ENCODE data around the gene CLGN. TPM values are rescaled to one million over a fixed set of nuclear protein-coding genes. Genes with fewer than 3 reads are reported as not detected.

The CLGN gene
- total and polyA plus RNA-seq, 2 of the 13 experiments (the other 11 are each of a cell fraction or from before 2014, with no cell fraction given) = 7.2 to 17.0 TPM

DNA sequence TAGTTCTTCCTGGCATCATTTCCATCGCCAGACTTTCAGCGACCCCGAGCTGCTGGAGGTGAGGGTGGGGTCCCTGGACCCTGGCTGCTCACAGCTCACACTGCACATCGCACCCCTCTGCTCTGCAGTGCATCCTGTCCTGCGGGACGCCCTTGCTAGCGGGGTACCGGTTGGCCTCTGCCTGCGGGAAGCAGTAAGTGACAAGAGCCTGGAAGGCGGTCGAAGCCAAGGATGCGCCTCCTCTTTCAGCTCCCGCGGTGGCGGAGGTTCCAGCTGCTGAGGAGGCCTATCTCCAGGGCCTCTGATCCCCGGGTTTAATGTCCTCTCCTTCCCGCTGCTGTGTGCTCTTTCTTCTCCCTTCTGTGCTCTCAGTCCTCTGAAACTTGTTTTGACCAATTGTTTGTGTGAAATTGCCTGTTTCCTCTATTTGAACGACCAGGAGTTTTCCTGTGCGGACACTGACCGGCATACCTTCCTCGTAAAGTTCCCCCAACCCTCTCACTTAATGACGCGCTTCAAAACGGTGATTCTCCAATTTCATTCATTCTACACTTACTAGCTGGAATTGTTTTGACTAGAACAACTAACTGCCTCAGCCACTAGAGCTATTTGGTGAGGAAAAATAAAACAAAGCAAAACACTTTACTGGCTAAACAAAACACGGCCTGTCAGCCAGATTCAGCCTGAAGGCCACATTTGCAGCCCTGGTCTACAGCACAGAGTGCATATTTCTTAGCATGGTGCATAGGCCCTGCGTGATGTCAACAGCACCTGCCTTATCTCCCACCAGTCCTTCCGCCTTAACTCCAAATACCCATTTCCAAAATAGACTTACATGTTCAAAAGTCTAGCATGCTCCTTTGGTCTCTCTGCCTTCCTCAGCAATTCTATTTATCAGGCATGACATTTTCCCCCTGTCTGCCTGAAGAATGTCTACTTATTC lies 42.6 kb upstream of the CLGN start:
- Histone ChIP-seq H3K36me3 (replicated peaks in 1 of 2; ENCODE audit: control insufficient read depth in 1 of 2, insufficient read depth in 2 of 2, low read length in 2 of 2) (no peaks in the 10 kb centered on the region), H3K9me3 (ENCODE audit: low read length) (no peaks in the 10 kb centered on the region), H3K4me1 (ENCODE audit: insufficient read depth, low read length) (no peaks in the 10 kb centered on the region), H3K79me2 (ENCODE audit: insufficient read depth, low read length) (no peaks in the 10 kb centered on the region), H3K4me3 (replicated peaks in 1 of 3; ENCODE audit: insufficient read depth in 1 of 3, low read depth in 2 of 3, low read length in 3 of 3) (no peak overlapping the region), H3K27me3 (ENCODE audit: control insufficient read depth in 1 of 2, insufficient read depth in 2 of 2, low read length in 2 of 2) (no peaks in the 10 kb centered on the region), H3K27ac (ENCODE audit: extremely low read length, insufficient read depth, low read length) (no peak overlapping the region), H2AFZ (ENCODE audit: low read length) (no peak overlapping the region), H4K20me1 (ENCODE audit: insufficient read depth, low read length) (no peaks in the 10 kb centered on the region), H3K9ac (ENCODE audit: insufficient read depth, low read depth, low read length) (no peak overlapping the region), H3K4me2 (ENCODE audit: low read depth, low read length) (no peak overlapping the region)
- POLR2A ChIA-PET = no interaction called here
- in situ Hi-C loops (cut with HindIII; ENCODE audit: extremely low pct_ligation_motif_present, low pct_unique_long_range_greater_than_20kb) = no loop called here
- intact Hi-C loops (cut with micrococcal nuclease; ENCODE audit: unreplicated experiment) = no loop called here
- CTCF ChIA-PET (ENCODE audit: low intra/inter-chr PET ratio, low total read pairs) = no interaction called here
- WGBS (ENCODE audit: low lambda C conversion rate) = 50% methylated on average over 19 of the region's 27 CpGs
- ATAC-seq = no peak
- TF ChIP-seq NFATC3 (CRISPR knock-in tag; IDR thresholded peaks at IDR 0.05) = no peak
- no peak for TF ChIP-seq ZNF20 (CRISPR knock-in tag; IDR thresholded peaks at IDR 0.05)
- TF ChIP-seq TAF15 (IDR thresholded peaks at IDR 0.05; ENCODE audit: low read depth, low read length, poor library complexity, severe bottlenecking) = no peak
- no peak for TF ChIP-seq TBP (CRISPR knock-in tag; IDR thresholded peaks at IDR 0.05)
- TF ChIP-seq ZSCAN12 (CRISPR knock-in tag; IDR thresholded peaks at IDR 0.05) = no peak
- TF ChIP-seq SMARCE1 (IDR thresholded peaks at IDR 0.05; ENCODE audit: borderline replicate concordance) = no peak
- FAIRE-seq = no peak
- BruUV-seq (replicated peaks) = no TSS peak
- DNase-seq (ENCODE audit: low spot score) = no peak

DNA sequence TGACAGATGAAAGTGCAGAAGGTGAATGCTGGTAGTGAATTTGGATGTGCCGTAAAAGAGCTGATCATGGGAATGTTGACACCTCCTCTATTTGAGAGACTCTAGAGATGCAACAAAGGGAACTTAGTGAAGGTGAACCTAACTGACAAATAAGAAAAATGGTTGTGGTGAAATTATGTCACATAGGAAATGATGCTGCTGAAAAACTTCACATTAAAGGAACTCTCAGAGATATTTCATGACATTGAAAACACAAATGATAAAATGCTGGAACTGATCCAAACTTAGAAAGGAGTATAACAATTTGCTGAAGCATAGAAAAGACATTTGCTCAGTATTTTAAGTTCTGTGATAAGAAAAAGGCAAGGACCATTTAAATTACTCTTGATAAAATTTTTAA lies 38.7 kb upstream of the CLGN start:
- H3K4me3 ChIP-seq (replicated peaks in 1 of 3; ENCODE audit: insufficient read depth in 1 of 3, low read depth in 2 of 3, low read length in 3 of 3) = no peak overlapping the region
- H3K9me3 ChIP-seq (ENCODE audit: low read length) = no peaks in the 10 kb centered on the region
- no TSS peak for BruUV-seq (replicated peaks)
- no peak overlapping the region for H2AFZ ChIP-seq (ENCODE audit: low read length)
- H3K9ac ChIP-seq (ENCODE audit: insufficient read depth, low read depth, low read length) = no peak overlapping the region
- FAIRE-seq (no peak), DNase-seq (ENCODE audit: low spot score) (no peak), ATAC-seq (no peak)
- intact Hi-C loops (cut with micrococcal nuclease; ENCODE audit: unreplicated experiment) = no loop called here
- no peak overlapping the region for H3K4me2 ChIP-seq (ENCODE audit: low read depth, low read length)
- ChIA-PET POLR2A (no interaction called here), CTCF (ENCODE audit: low intra/inter-chr PET ratio, low total read pairs) (no interaction called here)
- in situ Hi-C loops (cut with HindIII; ENCODE audit: extremely low pct_ligation_motif_present, low pct_unique_long_range_greater_than_20kb) = no loop called here
- H3K4me1 ChIP-seq (ENCODE audit: insufficient read depth, low read length) = no peaks in the 10 kb centered on the region
- WGBS (ENCODE audit: low lambda C conversion rate) = 60% methylated on average over 1 of the region's 1 CpG
- H4K20me1 ChIP-seq (ENCODE audit: insufficient read depth, low read length) = no peaks in the 10 kb centered on the region
- H3K36me3 ChIP-seq (replicated peaks in 1 of 2; ENCODE audit: control insufficient read depth in 1 of 2, insufficient read depth in 2 of 2, low read length in 2 of 2) = no peaks in the 10 kb centered on the region
- H3K27me3 ChIP-seq (ENCODE audit: control insufficient read depth in 1 of 2, insufficient read depth in 2 of 2, low read length in 2 of 2) = peaks cover 0 to 4% of the 10 kb centered on the region in 2 experiments; a peak in 1 of 5 replicates
- H3K79me2 ChIP-seq (ENCODE audit: insufficient read depth, low read length) = no peaks in the 10 kb centered on the region
- no peak overlapping the region for H3K27ac ChIP-seq (ENCODE audit: extremely low read length, insufficient read depth, low read length)
- TF ChIP-seq, protein P1, sequence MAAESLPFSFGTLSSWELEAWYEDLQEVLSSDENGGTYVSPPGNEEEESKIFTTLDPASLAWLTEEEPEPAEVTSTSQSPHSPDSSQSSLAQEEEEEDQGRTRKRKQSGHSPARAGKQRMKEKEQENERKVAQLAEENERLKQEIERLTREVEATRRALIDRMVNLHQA (CRISPR knock-in tag; IDR thresholded peaks at IDR 0.05) = no peak
- no peak for TF ChIP-seq ZNF225 (CRISPR knock-in tag; IDR thresholded peaks at IDR 0.05)
- no peak for TF ChIP-seq KDM5A (IDR thresholded peaks at IDR 0.05; ENCODE audit: borderline replicate concordance, low read length)
- no peak for TF ChIP-seq ZNF432 (CRISPR knock-in tag; IDR thresholded peaks at IDR 0.05; ENCODE audit: borderline replicate concordance)
- TF ChIP-seq, protein P2, sequence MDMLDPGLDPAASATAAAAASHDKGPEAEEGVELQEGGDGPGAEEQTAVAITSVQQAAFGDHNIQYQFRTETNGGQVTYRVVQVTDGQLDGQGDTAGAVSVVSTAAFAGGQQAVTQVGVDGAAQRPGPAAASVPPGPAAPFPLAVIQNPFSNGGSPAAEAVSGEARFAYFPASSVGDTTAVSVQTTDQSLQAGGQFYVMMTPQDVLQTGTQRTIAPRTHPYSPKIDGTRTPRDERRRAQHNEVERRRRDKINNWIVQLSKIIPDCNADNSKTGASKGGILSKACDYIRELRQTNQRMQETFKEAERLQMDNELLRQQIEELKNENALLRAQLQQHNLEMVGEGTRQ (IDR thresholded peaks at IDR 0.05; ENCODE audit: low read depth, low read length) = no peak
- TF ChIP-seq, protein P2 (CRISPR knock-in tag; IDR thresholded peaks at IDR 0.05; ENCODE audit: borderline replicate concordance) = no peak
- TF ChIP-seq PHF21A (CRISPR knock-in tag; IDR thresholded peaks at IDR 0.05) = no peak
- no peak for TF ChIP-seq SALL1 (CRISPR knock-in tag; IDR thresholded peaks at IDR 0.05)
